Kidney (tissue), 14 donors: ENCODE data around the gene PRPSAP1. TPM values are rescaled to one million over a fixed set of nuclear protein-coding genes. Genes with fewer than 3 reads are reported as not detected.

Source experiments
- DNase-seq, 5 donors: peaks; one replicate each; pipeline ENCODE4 v3.0.0-alpha.2; 2013 to 2020
- FAIRE-seq: peaks from 2 replicates; lab custom pipeline; 2012; peaks lifted over from hg19 to GRCh38; lab: Jason Lieb, UNC
- H3K27ac ChIP-seq, 2 donors: one replicate each; pipeline ENCODE4 v1.7.0; 2013; ENCODE audit warnings: low read depth in 2 of 2, low read length in 2 of 2, inconsistent platforms in 1 of 2
- H3K27me3 ChIP-seq: one replicate; pipeline ENCODE4 v1.7.1; 2013; ENCODE audit warnings: low read length, inconsistent platforms; ENCODE audit not compliant: control insufficient read depth, insufficient read depth
- H3K36me3 ChIP-seq, 3 donors: one replicate each; pipeline versions ENCODE4 v1.7.0 to v1.7.1; 2013; ENCODE audit warnings: low read length in 3 of 3, control low read depth in 1 of 3, inconsistent platforms in 1 of 3; ENCODE audit not compliant: insufficient read depth in 3 of 3, control insufficient read depth in 2 of 3
- H3K4me1 ChIP-seq, 3 donors: one replicate each; pipeline versions ENCODE4 v1.7.0 to v1.7.1; 2013; ENCODE audit warnings: low read length in 3 of 3, inconsistent platforms in 1 of 3, low read depth in 1 of 3; ENCODE audit not compliant: control insufficient read depth in 2 of 3, insufficient read depth in 2 of 3
- H3K4me3 ChIP-seq, 3 donors: one replicate each; pipeline versions ENCODE4 v1.7.0 to v1.8.1; 2013; ENCODE audit warnings: low read length in 3 of 3, control low read depth in 1 of 3, inconsistent platforms in 1 of 3
- H3K9ac ChIP-seq, 3 donors: one replicate each; pipeline versions ENCODE4 v1.7.0 to v1.7.1; 2013; ENCODE audit warnings: low read length in 3 of 3, control low read depth in 1 of 3, inconsistent platforms in 1 of 3
- H3K9me3 ChIP-seq, 3 donors: one replicate each; pipeline versions ENCODE4 v1.7.0 to v1.7.1; 2013; ENCODE audit warnings: low read length in 3 of 3, control low read depth in 1 of 3, inconsistent platforms in 1 of 3; ENCODE audit not compliant: control insufficient read depth in 2 of 3, insufficient read depth in 1 of 3
- CTCF ChIP-seq: IDR thresholded peaks from 3 replicates; pipeline ENCODE4 v1.5.1; 2012; ENCODE audit warnings: mild to moderate bottlenecking, moderate library complexity, borderline replicate concordance; ENCODE audit not compliant: insufficient read depth; ENCODE audit errors: extremely low read depth
- intact Hi-C: fragments of 100-400 bp; cut with DNase I; formaldehyde crosslinking; loops from one replicate; pipeline ENCODE4 v1.11.1; 2022
- polyA plus RNA-seq: library from polyadenylated mRNA; stranded (reverse); fragments of 350-450 nt; fragmentation: Illumina TruSeq; extraction: RNeasy Lipid Tissue Mini Kit (QIAGEN cat#74804); gene quantifications from one replicate; pipeline ENCODE4 v1.2.3, GENCODE V29; 2014; ENCODE audit warnings: low read depth, low replicate concordance; ENCODE audit not compliant: insufficient read depth
- total RNA-seq: library from RNA; stranded (reverse); fragmentation: NEBNext Ultra II Directional; extraction: Animal tissue kit (Norgen Biotek cat#: 25700); gene quantifications from one replicate; pipeline ENCODE4 v1.2.1, GENCODE V29; 2021
- donor health status: control.
- donor health status: control.
- donor health status: control.
- donor health status: control.
- donor health status: control.
- donor health status: DM: yes; HTN: yes; CAD: no.
- donor health status: Normal renal cell carcinoma (clear cell type).

PRPSAP1 gene
- total and polyA plus RNA-seq, 2 donors from 2014 or later: 37.6 to 39.9 TPM

GRCh38 chr17:76260220-76260619, 93.5 kb downstream of the PRPSAP1 start:
- intact Hi-C loops: no loop called here
- H3K9ac ChIP-seq: no peak overlapping the region
- H3K27me3 ChIP-seq: no peaks in the 10 kb centered on the region
- no peak overlapping the region for H3K27ac ChIP-seq
- H3K36me3 ChIP-seq: no peaks in the 10 kb centered on the region
- TF ChIP-seq CTCF: no peak
- FAIRE-seq: no peak
- no peaks in the 10 kb centered on the region for H3K9me3 ChIP-seq
- no peak overlapping the region for H3K4me3 ChIP-seq
- peaks cover 8 to 19% (median 15%) of the 10 kb centered on the region in 3 donors for H3K4me1 ChIP-seq
- DNase-seq: no peak

Other genes with a start within 250 kb of the PRPSAP1 start
- 6.8 TPM for gene FOXJ1, start 212.7 kb downstream of the PRPSAP1 start, total RNA-seq
- gene FOXJ1, start 212.7 kb downstream of the PRPSAP1 start, polyA plus RNA-seq: 3.4 TPM
- gene RNF157, start 113.4 kb downstream of the PRPSAP1 start, total RNA-seq: 4.8 TPM
- 12.4 TPM for gene RNF157, start 113.4 kb downstream of the PRPSAP1 start, polyA plus RNA-seq
- 54.3 TPM for gene UBALD2, start 88.6 kb downstream of the PRPSAP1 start, total RNA-seq
- 59.1 TPM for gene UBALD2, start 88.6 kb downstream of the PRPSAP1 start, polyA plus RNA-seq
- gene QRICH2, start 45.6 kb downstream of the PRPSAP1 start, total RNA-seq: 2.0 TPM
- gene QRICH2, start 45.6 kb downstream of the PRPSAP1 start, polyA plus RNA-seq: 2.5 TPM
- 10.4 TPM for gene SPHK1, start 30.7 kb upstream of the PRPSAP1 start, total RNA-seq
- gene SPHK1, start 30.7 kb upstream of the PRPSAP1 start, polyA plus RNA-seq: 1.5 TPM
- 21.3 TPM for gene UBE2O, start 99.2 kb upstream of the PRPSAP1 start, total RNA-seq
- gene UBE2O, start 99.2 kb upstream of the PRPSAP1 start, polyA plus RNA-seq: 5.5 TPM
- not detected for gene AANAT, start 113.7 kb upstream of the PRPSAP1 start, total RNA-seq
- gene AANAT, start 113.7 kb upstream of the PRPSAP1 start, polyA plus RNA-seq: not detected
- gene RHBDF2, start 147.5 kb upstream of the PRPSAP1 start, total RNA-seq: 58.6 TPM
- gene RHBDF2, start 147.5 kb upstream of the PRPSAP1 start, polyA plus RNA-seq: 6.8 TPM
- 12.6 TPM for gene CYGB, start 183.8 kb upstream of the PRPSAP1 start, total RNA-seq
- gene CYGB, start 183.8 kb upstream of the PRPSAP1 start, polyA plus RNA-seq: 6.7 TPM
- 2.2 TPM for gene PRCD, start 186.1 kb upstream of the PRPSAP1 start, total RNA-seq
- gene PRCD, start 186.1 kb upstream of the PRPSAP1 start, polyA plus RNA-seq: not detected
- 28.6 TPM for gene ST6GALNAC2, start 231.9 kb upstream of the PRPSAP1 start, total RNA-seq
- gene ST6GALNAC2, start 231.9 kb upstream of the PRPSAP1 start, polyA plus RNA-seq: 6.5 TPM